Measurements from ENCODE around the gene EID2B.

The EID2B gene

DNA sequence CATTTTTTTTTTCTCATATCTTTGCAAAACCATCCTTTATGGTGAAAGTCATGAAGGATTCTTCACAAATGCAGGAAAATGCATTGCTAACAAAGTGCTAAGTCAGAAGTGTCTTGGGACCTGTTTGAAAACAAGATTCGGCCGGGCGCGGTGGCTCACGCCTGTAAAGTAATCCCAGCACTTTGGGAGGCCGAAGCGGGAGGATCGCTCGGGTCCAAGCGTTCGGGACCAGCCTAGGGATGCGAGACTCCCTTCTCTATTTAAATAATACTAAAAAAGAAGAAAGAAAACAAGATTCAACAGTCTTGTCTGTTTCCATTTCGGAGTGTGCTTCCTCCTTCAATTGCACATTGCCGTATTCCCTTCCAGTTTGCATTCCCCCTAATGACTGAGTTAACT lies 819 bp downstream of the EID2B start:
- DNase-seq (ENCODE audit: low spot score), result no peak

DNA sequence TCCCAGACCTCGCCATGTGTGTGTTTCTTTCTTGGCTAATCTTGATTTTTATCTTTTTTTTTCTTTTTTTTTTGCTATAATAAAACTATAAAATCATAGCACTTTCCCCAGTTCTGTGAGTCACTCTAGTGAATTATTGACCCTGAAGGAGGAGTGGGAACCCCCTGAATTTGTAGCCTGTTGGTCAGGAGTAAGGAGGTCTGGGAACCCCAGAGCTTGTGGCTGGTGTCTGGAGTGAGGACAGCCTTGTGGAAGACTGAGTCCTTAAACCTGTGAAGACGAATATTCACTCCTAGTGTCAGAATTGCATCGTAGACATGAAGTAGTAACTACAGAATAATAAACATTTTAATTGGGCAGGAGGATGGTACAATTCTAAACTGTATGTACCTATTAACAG lies 7.4 kb downstream of the EID2B start:
- DNase-seq (ENCODE audit: low spot score), result no peak

- DNase-seq (ENCODE audit: low spot score), result no peak
Measured at GRCh38 chr19:39524495-39524894, 8.2 kb downstream of the EID2B start.

DNA sequence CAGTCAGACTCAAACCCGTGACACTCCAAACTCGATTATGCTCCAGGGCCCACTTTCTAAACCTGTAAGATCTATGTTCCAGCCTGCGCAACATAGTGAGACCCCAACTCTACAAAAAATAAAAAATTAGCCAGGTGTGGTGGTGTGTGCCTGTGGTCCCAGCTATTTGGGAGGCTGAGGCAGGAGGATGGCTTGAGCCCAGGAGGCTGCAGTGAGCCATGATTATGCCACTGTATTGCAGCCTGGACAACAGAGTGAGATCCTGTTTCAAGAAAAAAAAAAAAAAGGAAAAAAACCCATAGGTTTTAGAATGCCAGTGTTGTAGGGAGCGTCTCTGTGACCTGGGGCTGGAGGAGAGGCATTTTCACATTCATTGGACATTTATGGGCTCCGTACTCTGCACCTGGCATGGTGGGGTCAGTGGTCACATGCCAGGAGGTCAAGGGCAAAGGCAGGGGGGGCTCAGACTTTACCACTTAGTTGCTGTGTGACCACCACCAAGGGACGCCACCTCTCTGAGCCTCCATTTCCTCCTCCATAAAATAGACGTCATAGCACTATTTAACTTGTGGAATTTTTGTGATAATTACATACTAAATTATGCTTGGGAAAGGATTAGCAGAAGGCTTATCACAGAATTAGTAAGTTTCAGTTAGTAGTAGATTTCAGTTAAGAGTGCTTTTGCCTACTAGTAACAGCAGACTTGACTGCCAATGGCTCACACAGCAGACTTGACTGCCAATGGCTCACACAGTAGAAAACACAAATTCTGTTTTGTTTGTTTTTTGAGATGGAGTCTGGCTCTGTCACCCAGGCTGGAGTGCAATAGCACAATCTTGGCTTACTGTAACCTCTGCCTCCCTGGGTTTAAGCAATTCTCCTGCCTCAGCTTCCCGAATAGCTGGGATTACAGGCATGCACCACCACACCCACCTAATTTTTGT lies 11.8 kb downstream of the EID2B start:
- no peak for DNase-seq (ENCODE audit: low spot score)

DNA sequence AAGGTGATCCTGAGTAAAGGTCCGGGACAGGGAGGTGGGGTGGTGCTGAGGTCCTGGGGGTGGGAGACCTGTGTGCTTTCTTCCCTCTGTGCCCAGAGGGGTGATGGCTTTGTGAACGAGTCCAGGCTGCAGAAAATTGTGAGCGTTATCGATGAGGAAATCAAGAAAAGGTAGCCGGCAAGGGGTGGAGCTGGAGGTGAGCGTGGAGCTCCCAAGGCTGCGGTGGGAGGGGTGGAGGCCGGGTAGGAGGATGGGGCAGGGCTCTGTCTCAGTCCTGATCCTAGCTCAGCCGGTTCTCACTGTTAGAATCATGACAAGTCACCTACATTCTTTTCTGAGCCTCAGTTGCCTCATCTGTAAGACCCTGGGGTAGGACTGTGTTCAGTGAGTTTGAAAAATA lies 13.7 kb downstream of the EID2B start:
- DNase-seq (ENCODE audit: low spot score), result no peak

DNA sequence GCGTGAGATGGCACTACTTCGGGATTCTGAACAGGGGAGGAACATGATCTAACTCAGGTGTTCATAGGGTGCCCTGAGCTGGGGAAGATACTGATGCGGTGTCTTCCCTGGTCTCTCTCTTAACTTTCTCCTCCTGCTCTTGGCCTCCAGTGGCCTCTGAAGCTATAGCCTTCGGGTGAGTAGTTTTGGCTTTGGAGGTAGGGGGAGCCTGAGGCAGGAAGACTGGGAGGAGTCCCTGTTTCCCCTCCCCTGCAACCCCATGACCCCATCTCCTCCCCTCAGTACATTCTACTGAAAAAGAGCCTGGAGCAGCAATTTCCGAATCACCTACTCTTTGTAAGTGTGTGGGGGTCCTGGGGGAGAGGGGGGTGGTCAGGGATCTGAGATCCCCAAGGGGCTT lies 14.2 kb downstream of the EID2B start:
- DNase-seq (ENCODE audit: low spot score), result no peak

GRCh38 chr19:39517432-39517831 lies 15.2 kb downstream of the EID2B start:
- no peak for DNase-seq (ENCODE audit: low spot score)

- no peak for DNase-seq (ENCODE audit: low spot score)
Measured at GRCh38 chr19:39516270-39516669, 16.4 kb downstream of the EID2B start.

DNA sequence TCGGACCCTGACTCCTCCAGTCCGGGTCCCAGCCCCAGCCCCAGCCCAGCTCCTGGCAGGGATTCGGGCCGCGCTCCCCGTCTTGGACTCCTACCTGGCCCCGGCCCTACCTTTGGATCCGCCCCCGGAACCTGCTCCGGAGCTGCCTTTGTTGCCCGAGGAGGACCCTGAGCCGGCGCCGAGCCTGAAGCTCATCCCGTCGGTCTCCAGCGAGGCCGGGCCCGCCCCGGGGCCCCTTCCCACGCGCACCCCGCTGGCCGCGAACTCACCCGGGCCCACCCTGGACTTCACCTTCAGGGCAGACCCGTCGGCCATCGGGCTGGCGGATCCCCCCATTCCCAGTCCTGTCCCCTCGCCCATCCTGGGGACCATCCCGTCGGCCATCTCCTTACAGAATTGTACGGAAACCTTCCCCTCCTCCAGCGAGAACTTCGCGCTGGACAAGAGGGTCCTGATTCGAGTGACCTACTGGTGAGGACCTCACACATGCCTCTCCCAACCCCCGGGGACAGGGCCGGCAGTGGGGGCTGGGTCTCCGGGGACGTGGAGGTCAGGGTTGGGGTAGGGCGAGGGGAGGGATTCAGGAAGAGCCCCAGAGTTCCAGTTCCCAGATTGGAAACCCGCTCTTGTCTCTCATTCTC lies 17.0 kb downstream of the EID2B start:
- no peak for DNase-seq (ENCODE audit: low spot score)

- no peak for DNase-seq (ENCODE audit: low spot score)
Measured at GRCh38 chr19:39514840-39515550, 17.7 kb downstream of the EID2B start, which contains the start of gene SELENOV. SELENOV (plus strand) TSS chr19:39515139; CDS start chr19:39515213, 74 bp downstream.

DNA sequence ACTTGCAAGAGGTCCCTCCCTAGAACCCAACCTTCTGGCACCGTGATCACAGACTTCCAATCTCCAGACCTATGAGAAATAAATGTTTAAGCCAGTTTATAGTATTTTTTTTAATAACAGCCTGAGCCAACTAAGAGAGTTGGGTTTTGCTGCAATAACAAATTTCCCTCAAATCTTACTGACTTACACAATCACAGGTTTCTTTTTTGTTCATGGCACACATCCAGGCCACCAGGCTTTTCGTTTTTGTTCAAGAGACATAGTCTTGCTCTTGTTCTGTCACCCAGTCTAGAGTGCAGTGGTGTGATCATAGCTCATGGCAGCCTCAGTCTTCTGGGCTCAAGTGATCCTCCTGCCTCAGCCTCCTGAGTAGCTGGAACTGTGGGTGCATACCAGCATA lies 19.7 kb downstream of the EID2B start:
- no peak for DNase-seq (ENCODE audit: low spot score)

DNA sequence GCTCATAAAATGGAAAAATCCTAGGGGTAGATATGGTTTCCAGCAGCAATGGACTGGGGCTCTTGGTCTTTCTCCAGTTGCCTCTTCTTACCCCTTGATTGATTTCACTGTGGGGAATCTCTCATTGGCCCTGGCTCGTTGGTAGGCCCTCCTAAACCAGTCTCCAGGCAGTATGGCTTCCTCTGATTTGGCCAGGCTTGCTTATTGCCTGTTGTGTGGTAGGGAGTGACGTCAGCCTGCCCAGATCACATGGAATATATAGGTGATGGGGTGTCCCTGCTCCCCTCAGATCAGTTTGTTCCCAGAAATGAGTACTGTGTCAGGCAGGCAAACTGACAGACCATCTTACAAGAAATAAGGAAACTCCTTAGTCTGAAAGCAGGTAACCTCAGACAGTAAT lies 23.4 kb downstream of the EID2B start:
- DNase-seq (ENCODE audit: low spot score), result no peak

DNA sequence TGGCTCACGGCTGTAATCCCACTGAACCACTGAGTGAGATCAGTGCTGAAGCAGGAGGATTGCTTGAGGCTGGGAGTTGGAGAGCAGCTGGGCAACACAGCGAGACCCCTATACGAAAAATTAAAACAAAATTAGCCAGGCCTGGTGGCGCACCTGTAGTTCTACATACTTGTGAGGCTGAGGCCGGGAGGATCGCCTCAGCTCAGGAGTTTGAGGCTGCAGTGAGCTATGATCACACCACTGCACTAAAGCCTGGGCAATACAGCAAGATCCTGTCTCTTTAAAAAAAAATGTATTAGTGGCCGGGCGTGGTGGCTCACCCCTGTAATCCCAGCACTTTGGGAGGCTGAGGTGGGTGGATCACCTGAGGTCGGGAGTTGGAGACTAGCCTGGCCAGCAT lies 24.0 kb downstream of the EID2B start:
- no peak for DNase-seq (ENCODE audit: low spot score)

GRCh38 chr19:39507715-39508364 lies 24.8 kb downstream of the EID2B start:
- DNase-seq (ENCODE audit: low spot score), result no peak

DNA sequence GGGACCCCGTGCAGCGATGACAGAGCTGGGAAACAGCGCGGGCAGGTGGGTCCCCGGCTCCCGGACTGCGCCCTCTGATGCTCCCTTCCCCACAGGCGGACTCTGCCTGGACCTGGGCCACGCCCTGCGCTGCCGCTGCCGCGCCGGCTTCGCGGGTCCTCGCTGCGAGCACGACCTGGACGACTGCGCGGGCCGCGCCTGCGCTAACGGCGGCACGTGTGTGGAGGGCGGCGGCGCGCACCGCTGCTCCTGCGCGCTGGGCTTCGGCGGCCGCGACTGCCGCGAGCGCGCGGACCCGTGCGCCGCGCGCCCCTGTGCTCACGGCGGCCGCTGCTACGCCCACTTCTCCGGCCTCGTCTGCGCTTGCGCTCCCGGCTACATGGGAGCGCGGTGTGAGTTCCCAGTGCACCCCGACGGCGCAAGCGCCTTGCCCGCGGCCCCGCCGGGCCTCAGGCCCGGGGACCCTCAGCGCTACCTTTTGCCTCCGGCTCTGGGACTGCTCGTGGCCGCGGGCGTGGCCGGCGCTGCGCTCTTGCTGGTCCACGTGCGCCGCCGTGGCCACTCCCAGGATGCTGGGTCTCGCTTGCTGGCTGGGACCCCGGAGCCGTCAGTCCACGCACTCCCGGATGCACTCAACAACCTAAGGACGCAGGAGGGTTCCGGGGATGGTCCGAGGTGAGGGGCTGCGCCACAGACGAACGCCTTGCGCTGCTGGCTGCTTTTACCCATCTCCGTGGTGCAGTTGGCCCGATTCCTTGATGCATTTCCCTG lies 25.5 kb downstream of the EID2B start:
- no peak for DNase-seq (ENCODE audit: low spot score)

DNA sequence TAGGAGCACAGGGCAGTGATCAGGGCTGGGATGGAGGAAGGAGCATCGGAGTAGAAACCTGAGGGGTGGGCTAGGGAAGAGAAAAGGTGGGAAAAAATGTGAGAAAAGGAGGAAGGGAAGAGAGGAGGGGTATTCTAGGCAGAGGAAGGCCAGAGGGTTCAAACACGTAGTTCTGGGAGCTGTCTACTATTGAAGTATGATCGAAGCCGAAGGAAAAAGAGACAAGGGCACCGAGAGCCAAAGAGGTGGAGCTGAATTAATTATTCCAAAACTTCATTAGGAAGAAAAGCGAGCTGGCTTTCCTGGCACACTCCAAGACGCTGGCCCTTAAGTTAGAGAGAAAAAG lies 26.1 kb downstream of the EID2B start:
- DNase-seq (ENCODE audit: low spot score), result no peak

DNA sequence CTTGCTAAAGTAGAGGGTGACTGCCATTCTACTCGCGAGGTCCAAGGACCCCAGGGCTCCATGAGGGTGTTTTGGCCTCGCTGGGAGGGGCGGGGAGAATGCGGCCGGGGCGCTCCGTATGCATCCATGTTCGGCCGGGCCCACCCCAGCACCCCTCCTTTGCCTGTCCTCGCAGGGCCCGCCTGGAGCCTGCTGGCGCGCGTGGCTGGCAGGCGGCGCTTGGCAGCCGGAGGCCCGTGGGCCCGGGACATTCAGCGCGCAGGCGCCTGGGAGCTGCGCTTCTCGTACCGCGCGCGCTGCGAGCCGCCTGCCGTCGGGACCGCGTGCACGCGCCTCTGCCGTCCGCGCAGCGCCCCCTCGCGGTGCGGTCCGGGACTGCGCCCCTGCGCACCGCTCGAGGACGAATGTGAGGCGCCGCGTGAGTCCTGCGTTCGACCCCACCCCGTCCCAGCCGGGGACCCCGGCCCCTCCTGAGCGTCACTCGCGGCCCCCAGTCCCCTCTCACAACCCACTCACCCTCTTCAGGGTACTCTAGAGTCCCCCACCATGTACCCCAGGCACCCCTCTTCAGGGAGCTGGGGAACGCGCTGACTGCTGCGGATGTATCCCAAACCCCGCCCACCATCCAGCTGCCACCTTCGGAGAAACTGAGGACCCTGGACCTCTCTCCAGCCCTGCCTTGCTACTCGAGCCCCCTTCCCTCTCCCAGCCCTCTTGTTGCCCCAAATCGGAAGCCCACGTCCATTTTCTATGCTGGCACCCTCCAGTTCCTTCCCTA lies 29.8 kb downstream of the EID2B start:
- DNase-seq (ENCODE audit: low spot score), result peak; percentile 96

- no peak for DNase-seq (ENCODE audit: low spot score)
Measured at GRCh38 chr19:39501340-39501739, 31.3 kb downstream of the EID2B start.

DNA sequence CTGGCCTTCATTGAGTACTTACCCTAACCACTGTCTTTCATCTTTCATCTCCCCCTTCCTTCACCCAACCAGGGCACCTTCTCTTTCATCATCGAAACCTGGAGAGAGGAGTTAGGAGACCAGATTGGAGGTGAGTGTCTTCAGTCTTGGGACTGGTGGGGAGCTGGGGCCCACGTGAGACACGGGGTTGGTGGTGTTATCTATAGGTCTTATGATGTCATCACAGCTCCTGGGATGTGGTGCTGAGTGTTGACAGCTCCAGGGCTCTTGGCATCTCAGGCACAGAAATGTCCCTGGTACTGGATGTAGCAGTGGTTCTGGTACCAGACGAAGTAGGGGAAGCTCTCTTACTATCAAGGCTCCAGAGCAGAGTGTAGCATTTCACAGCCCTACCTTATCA lies 32.1 kb downstream of the EID2B start:
- no peak for DNase-seq (ENCODE audit: low spot score)

DNA sequence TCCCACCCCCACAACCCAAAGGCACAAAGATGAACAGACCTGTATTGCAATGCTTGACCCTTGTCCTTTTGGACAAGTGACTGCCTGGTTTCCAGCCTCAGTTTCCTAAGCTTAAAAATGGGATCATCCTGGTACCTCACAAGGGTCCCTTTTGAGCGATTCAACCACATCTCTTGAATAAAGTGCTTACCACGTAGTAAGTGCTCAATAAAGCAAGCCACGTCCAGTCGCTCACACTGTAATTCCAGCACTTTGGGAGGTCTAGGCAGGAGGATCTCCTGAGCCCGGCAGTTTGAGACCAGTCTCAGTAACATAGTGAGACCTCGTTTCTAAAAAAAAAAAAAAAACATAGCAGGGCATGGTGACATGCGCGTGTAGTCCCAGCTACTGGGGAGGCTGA lies 32.7 kb downstream of the EID2B start:
- no peak for DNase-seq (ENCODE audit: low spot score)

Measured in HuH-7 (cell line).